Endothelial cell of hepatic sinusoid (primary cell): ENCODE data around the gene PHACTR1.

Source experiments
- in situ Hi-C: cut with HindIII; loops from 2 replicates; pipeline ENCODE4 v1.10.0; 2017; ENCODE audit warnings: low sequenced_read_pairs

PHACTR1 gene

GRCh38 chr6:12800120-12800519, 83.6 kb downstream of the PHACTR1 start:
- in situ Hi-C loops: no loop called here

- in situ Hi-C loops: no loop called here
Observed at GRCh38 chr6:12801141-12801540, 84.6 kb downstream of the PHACTR1 start.

DNA sequence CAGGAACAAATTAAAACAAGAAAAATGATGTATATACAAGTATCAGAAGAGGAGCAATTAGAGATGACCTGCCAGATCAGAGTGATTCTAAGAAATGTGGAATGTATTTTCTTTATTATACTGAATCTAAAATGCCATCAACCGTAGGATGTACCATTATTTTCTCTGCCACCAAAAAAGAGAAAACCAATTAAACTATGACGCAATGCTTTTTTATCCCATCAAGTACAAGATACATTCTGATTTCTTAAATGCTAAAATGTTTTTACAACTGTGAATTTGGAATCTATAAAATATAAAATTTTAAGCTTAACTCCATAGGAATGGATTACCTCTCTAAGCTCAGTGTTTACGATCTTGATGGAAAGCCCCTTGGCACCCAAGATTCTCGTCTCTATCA, 85.9 kb downstream of the PHACTR1 start:
- in situ Hi-C loops: no loop called here

- in situ Hi-C loops: no loop called here
Observed at GRCh38 chr6:12803486-12803885, 86.9 kb downstream of the PHACTR1 start.

- in situ Hi-C loops: no loop called here
Observed at GRCh38 chr6:12804952-12805645, 88.5 kb downstream of the PHACTR1 start.

DNA sequence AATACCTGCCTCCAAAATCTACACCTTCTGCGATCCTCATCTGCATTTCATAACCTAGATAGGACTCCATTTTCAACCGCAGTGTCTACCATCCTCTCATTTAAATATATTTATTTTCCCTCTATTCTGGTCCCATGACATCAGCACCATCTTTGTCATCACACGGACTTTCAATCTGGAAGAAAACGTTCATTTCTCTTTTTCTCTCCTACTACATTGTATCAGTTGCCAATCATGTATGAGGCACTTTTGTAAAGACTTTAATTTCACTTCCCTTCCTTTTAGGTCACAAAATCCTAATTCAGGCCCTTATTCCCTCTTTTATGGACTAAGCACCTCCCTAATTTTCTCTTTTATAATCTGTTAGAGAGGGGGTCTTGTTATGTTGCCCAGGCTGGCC, 89.6 kb downstream of the PHACTR1 start:
- in situ Hi-C loops: no loop called here

GRCh38 chr6:12806796-12807195, 90.2 kb downstream of the PHACTR1 start:
- in situ Hi-C loops: no loop called here

- in situ Hi-C loops: no loop called here
Observed at GRCh38 chr6:12811519-12811918, 95.0 kb downstream of the PHACTR1 start.

GRCh38 chr6:12813321-12813720, 96.8 kb downstream of the PHACTR1 start:
- in situ Hi-C loops: no loop called here

GRCh38 chr6:12814015-12814414, 97.4 kb downstream of the PHACTR1 start:
- in situ Hi-C loops: no loop called here

DNA sequence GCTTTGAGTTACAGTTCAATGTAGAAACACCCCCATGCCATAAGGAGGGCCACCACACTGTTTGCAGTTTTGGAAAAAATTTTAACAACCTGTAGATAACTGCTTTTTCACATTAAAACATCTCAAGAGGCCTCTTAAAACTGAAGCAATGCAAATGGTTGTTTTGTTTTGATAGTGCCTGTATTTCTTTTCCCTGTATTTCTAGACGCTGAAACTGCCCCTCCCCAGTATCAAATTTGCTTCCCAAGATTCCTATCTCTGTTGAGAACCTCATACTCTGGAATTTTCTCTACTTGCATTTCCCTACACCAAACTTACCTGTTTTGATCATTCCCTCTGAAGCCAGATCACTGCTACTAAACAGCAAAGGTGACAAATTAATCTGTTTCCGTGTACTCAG, 98.5 kb downstream of the PHACTR1 start:
- in situ Hi-C loops: no loop called here

GRCh38 chr6:12815884-12816600, 99.5 kb downstream of the PHACTR1 start:
- in situ Hi-C loops: no loop called here

DNA sequence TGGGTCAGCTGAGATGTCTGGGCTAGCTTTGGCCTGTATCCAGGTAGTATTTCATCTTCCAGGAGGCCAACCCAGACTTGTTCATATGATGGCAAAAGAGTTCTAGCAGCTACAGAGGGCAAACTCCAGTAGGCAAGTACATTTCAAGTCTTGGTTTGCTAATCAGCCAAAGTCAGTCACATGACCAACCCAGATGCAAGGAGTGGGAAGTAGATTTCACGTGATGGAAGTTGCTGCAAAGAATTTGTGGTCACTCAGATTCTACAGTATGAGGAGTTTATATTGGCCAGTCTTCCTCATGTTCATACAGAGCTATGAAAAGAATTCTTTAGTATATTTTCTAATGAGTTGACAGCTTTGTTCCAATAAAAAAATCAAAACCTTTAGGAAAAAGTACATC, 101.8 kb downstream of the PHACTR1 start:
- in situ Hi-C loops: no loop called here

DNA sequence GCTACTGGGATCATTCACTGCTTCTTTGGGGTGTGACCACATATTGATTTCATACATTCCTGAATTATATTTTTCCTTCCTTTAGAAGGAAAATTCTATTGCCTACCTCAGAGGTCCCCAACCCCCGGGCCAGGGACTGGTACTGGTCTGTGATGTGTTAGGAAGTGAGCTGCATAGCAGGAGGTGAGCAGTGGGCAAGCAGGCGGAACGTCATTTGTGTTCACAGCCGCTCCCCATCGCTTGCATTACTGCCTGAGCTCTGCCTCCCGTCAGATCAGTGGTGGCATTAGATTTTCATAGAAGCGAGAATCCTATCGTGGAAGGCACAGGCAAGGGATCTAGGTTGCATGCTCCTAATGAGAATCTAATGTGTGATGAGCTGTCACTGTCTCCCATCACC, 107.3 kb downstream of the PHACTR1 start:
- in situ Hi-C loops: no loop called here

DNA sequence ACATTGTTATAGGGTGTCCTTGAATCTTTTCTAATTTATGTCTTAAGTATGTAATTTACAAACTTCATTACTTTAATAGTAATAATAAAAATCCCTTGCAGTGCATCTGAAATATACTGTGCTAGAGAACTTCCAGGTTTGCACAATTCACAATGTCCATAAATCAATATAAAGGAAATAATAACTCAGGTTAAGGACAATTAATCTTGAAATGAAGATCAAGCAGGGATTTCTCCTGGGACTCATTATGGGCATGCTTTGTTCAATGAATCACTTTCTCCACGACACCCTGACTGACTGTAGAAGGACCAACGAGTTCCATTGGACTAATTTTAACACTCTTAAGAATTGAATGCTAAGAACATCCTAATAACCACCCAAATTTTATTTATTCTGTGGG, 110.0 kb downstream of the PHACTR1 start:
- in situ Hi-C loops: no loop called here

DNA sequence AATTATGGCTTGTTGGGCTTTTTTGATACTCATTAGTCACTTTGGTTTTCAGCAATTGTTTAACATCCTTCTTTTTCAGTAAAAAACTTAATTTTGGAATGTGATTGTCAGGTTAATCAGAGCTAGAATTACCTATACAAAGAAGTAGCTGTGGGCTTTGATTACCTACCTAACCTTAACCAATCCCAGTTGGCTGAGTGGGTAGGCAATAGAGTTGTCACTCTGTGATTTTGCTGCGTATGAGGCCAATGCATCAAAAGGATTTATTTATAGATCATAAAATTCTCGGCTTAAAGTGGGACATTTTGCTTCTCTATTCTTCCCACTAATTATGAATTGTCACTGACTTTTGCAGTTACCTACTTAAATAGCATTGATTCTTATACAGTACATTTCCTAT, 111.4 kb downstream of the PHACTR1 start:
- in situ Hi-C loops: no loop called here

GRCh38 chr6:12832226-12832735, 115.7 kb downstream of the PHACTR1 start:
- in situ Hi-C loops: no loop called here

DNA sequence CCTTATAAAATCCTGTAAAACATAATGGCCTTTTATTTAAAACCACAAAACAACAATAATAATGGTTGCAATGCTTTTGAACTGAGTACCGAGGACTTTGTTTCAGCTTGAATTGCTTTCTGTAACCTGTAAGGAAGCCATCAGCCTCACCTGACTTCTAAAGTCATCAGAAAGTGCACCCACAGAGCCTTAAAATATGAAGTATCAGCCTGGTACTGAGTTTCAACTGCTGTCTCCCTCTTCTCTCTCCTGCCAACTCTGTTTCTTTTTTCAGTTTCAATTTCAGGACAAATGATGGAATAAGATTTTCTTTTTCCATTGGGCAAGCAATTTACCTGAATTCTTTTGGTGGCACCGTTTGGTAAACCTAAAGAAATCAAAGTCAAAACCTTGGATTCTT, 119.4 kb downstream of the PHACTR1 start:
- in situ Hi-C loops: no loop called here

GRCh38 chr6:12841619-12842018, 125.1 kb downstream of the PHACTR1 start:
- in situ Hi-C loops: no loop called here

- in situ Hi-C loops: no loop called here
Observed at GRCh38 chr6:12842114-12842513, 125.5 kb downstream of the PHACTR1 start.

- in situ Hi-C loops: no loop called here
Observed at GRCh38 chr6:12842658-12843057, 126.1 kb downstream of the PHACTR1 start.
